ENCODE results near the gene CHD9NB. TPM values are rescaled to one million over a fixed set of nuclear protein-coding genes. Genes with fewer than 3 reads are reported as not detected.

Gene CHD9NB
- total and polyA plus RNA-seq, 2 experiments from 2014 or later, result 0.81 to 2.3 TPM

GRCh38 chr16:53061701-53062159, 9.0 kb upstream of the CHD9NB start:
- no peak overlapping the region for H3K4me3 ChIP-seq
- no peak overlapping the region for H3K4me2 ChIP-seq
- H4K20me1 ChIP-seq (ENCODE audit: insufficient read depth, poor library complexity, severe bottlenecking), result no peaks in the 10 kb centered on the region
- peaks cover 78% of the 10 kb centered on the region for H3K79me2 ChIP-seq
- H3K4me1 ChIP-seq (ENCODE audit: insufficient read depth), result peaks cover under 1% of the 10 kb centered on the region
- WGBS (ENCODE audit: low lambda C conversion rate, missing lambda C conversion rate), result 74% methylated on average over 3 of the region's 3 CpGs
- no peak overlapping the region for H3K27ac ChIP-seq
- no peaks in the 10 kb centered on the region for H3K9me2 ChIP-seq (replicated peaks; ENCODE audit: insufficient read depth)
- no peaks in the 10 kb centered on the region for H3K36me3 ChIP-seq (replicated peaks; ENCODE audit: insufficient read depth, low read depth)
- DNase-seq (ENCODE audit: low spot score), result no peak
- no peaks in the 10 kb centered on the region for H3K9me3 ChIP-seq (ENCODE audit: low read depth)
- no peak overlapping the region for H2AFZ ChIP-seq
- no peaks in the 10 kb centered on the region for H3K27me3 ChIP-seq
- TF ChIP-seq, protein P1, sequence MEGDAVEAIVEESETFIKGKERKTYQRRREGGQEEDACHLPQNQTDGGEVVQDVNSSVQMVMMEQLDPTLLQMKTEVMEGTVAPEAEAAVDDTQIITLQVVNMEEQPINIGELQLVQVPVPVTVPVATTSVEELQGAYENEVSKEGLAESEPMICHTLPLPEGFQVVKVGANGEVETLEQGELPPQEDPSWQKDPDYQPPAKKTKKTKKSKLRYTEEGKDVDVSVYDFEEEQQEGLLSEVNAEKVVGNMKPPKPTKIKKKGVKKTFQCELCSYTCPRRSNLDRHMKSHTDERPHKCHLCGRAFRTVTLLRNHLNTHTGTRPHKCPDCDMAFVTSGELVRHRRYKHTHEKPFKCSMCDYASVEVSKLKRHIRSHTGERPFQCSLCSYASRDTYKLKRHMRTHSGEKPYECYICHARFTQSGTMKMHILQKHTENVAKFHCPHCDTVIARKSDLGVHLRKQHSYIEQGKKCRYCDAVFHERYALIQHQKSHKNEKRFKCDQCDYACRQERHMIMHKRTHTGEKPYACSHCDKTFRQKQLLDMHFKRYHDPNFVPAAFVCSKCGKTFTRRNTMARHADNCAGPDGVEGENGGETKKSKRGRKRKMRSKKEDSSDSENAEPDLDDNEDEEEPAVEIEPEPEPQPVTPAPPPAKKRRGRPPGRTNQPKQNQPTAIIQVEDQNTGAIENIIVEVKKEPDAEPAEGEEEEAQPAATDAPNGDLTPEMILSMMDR (IDR thresholded peaks at IDR 0.05; ENCODE audit: poor library complexity), result no peak
- TF ChIP-seq EZH2phosphoT487 (IDR thresholded peaks at IDR 0.05; ENCODE audit: low read depth, severe bottlenecking, unreplicated experiment) (no peak), EZH2 (IDR thresholded peaks at IDR 0.05; ENCODE audit: borderline replicate concordance) (no peak)

DNA sequence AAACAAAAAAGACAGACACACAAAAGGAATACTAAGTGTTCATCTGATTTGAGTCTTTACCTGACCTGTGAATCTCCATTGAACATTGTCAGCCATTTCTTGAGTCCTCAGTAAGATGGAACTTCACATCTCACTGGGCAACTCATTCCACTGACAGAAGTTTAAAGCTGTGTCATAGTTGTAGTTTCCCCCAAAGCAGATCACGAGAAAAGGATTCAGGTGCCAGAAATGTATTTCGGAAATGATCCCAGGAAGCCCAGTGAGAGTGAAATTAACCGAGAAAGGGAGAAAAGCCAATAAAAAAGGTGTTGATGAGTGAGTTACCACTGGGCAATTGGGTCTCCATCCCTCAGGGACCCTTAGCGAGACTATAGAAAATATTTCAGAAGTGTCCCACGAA, 8.6 kb upstream of the CHD9NB start:
- Histone ChIP-seq H3K36me3 (replicated peaks; ENCODE audit: insufficient read depth, low read depth) (no peaks in the 10 kb centered on the region), H3K4me3 (no peak overlapping the region), H3K4me2 (no peak overlapping the region), H4K20me1 (ENCODE audit: insufficient read depth, poor library complexity, severe bottlenecking) (no peaks in the 10 kb centered on the region), H3K27ac (no peak overlapping the region), H3K9me3 (ENCODE audit: low read depth) (no peaks in the 10 kb centered on the region), H3K4me1 (ENCODE audit: insufficient read depth) (peaks cover 5% of the 10 kb centered on the region), H3K9me2 (replicated peaks; ENCODE audit: insufficient read depth) (no peaks in the 10 kb centered on the region), H2AFZ (no peak overlapping the region), H3K27me3 (no peaks in the 10 kb centered on the region), H3K79me2 (peaks cover 79% of the 10 kb centered on the region)
- 96% methylated on average over 5 of the region's 5 CpGs for WGBS (ENCODE audit: low lambda C conversion rate, missing lambda C conversion rate)
- no peak for DNase-seq (ENCODE audit: low spot score)
- TF ChIP-seq EZH2 (IDR thresholded peaks at IDR 0.05; ENCODE audit: borderline replicate concordance) (no peak), EZH2phosphoT487 (IDR thresholded peaks at IDR 0.05; ENCODE audit: low read depth, severe bottlenecking, unreplicated experiment) (no peak)
- TF ChIP-seq, protein P1 (IDR thresholded peaks at IDR 0.05; ENCODE audit: poor library complexity), result no peak

DNA sequence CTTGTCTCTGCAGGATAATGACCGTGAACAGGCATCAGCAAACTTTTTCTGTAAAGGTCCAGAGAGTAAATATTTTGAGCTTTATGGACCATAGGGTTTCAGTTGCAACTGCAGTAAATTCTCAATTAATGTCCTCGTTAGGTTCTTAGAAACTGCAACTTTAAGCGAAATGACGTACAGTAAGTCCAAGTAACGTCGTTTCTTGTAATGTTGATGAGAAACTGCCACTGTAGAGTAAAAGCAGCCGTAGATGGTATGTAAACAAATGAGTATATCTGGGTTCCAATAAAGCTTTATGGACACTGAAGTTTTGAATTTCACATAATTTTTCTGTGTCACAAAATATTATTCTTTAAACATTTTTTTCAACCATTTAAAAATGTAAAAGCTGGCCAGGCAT, 7.0 kb upstream of the CHD9NB start:
- no peaks in the 10 kb centered on the region for H4K20me1 ChIP-seq (ENCODE audit: insufficient read depth, poor library complexity, severe bottlenecking)

More for the DNA sequence above, 7.0 kb upstream of the CHD9NB start:
- H3K9me2 ChIP-seq (replicated peaks; ENCODE audit: insufficient read depth), result no peaks in the 10 kb centered on the region
- DNase-seq (ENCODE audit: low spot score), result no peak
- no peaks in the 10 kb centered on the region for H3K36me3 ChIP-seq (replicated peaks; ENCODE audit: insufficient read depth, low read depth)
- no peak overlapping the region for H3K4me3 ChIP-seq
- H3K9me3 ChIP-seq (ENCODE audit: low read depth), result no peaks in the 10 kb centered on the region
- no peak overlapping the region for H2AFZ ChIP-seq
- H3K79me2 ChIP-seq, result peaks cover 82% of the 10 kb centered on the region
- 71% methylated on average over 7 of the region's 7 CpGs for WGBS (ENCODE audit: low lambda C conversion rate, missing lambda C conversion rate)
- no peak overlapping the region for H3K4me2 ChIP-seq
- no peaks in the 10 kb centered on the region for H3K27me3 ChIP-seq
- H3K4me1 ChIP-seq (ENCODE audit: insufficient read depth), result peaks cover 9% of the 10 kb centered on the region
- H3K27ac ChIP-seq, result peak overlapping the region; percentile 61
- TF ChIP-seq, protein P1 (IDR thresholded peaks at IDR 0.05; ENCODE audit: poor library complexity), result no peak
- TF ChIP-seq EZH2phosphoT487 (IDR thresholded peaks at IDR 0.05; ENCODE audit: low read depth, severe bottlenecking, unreplicated experiment), result no peak
- no peak for TF ChIP-seq EZH2 (IDR thresholded peaks at IDR 0.05; ENCODE audit: borderline replicate concordance)
